SK-N-SH (cell line): ENCODE results near the gene PTPRS. TPM values are rescaled to one million over a fixed set of nuclear protein-coding genes. Genes with fewer than 3 reads are reported as not detected.
A peak's percentile ranks its signal among the peaks of the same experiment; 100 is the strongest.

ENCODE experiments used
- CTCF ChIA-PET: fragments of 300-600, 350-600 bp; formaldehyde crosslinking; extraction: SDS; loops from one replicate; lab custom pipeline; 2021; lab: Yijun Ruan, JAX
- POLR2A ChIA-PET: fragments of 350-600 bp; sonication (Branson Sonifier 250); formaldehyde crosslinking; extraction: SDS; loops from one replicate; lab custom pipeline; 2020; ENCODE audit warnings: antibody characterized with exemption, inconsistent platforms; lab: Yijun Ruan, JAX
- DNase-seq: peaks from one replicate; pipeline ENCODE4 v3.0.0; 2012
- H2AFZ ChIP-seq: fragments of 200-600 bp; sonication (generic); 2 replicates; pipeline ENCODE4 v1.8.1; 2016; ENCODE audit warnings: antibody characterized with exemption, mild to moderate bottlenecking, low read depth
- H3F3A ChIP-seq: fragments of 200-600 bp; sonication (generic); replicated peaks from 2 replicates; pipeline ENCODE3; 2016; ENCODE audit warnings: antibody characterized with exemption, mild to moderate bottlenecking; ENCODE audit not compliant: insufficient read depth
- H3K27ac ChIP-seq, 2 experiments: fragments of 200-500 bp in 1 of 2; fragments of 200-600 bp in 1 of 2; sonication (Bioruptor generic) in 1 of 2; sonication (generic), shearing (Covaris generic) in 1 of 2; 2 replicates each; pipeline versions ENCODE4 v1.5.1 to v1.6.1; 2014 to 2016; ENCODE audit warnings: low read depth in 2 of 2, inconsistent platforms in 1 of 2, low read length in 1 of 2, mild to moderate bottlenecking in 1 of 2, mixed read lengths in 1 of 2
- H3K27me3 ChIP-seq: fragments of 200-600 bp; sonication (generic), shearing (Covaris generic); 2 replicates; pipeline ENCODE4 v1.6.1; 2016; ENCODE audit warnings: mixed run types; ENCODE audit not compliant: insufficient read depth
- H3K36me3 ChIP-seq, 2 experiments: fragments of 200-500 bp in 1 of 2; fragments of 200-600 bp in 1 of 2; sonication (Bioruptor generic) in 1 of 2; sonication (generic) in 1 of 2; replicated peaks in 1 of 2; 2 replicates each; pipeline versions ENCODE3 to v1.5.1; 2014 to 2016; ENCODE audit warnings: low read length in 1 of 2, mild to moderate bottlenecking in 1 of 2; ENCODE audit not compliant: insufficient read depth in 2 of 2, control insufficient read depth in 1 of 2
- H3K4me1 ChIP-seq, 2 experiments: fragments of 200-500 bp in 1 of 2; fragments of 200-600 bp in 1 of 2; sonication (Bioruptor generic) in 1 of 2; sonication (generic), shearing (Covaris generic) in 1 of 2; 2 replicates each; pipeline versions ENCODE4 v1.5.1 to v1.6.1; 2014 to 2016; ENCODE audit warnings: low read depth in 1 of 2, low read length in 1 of 2, mixed run types in 1 of 2; ENCODE audit not compliant: insufficient read depth in 2 of 2, control insufficient read depth in 1 of 2
- H3K4me2 ChIP-seq: fragments of 200-600 bp; sonication (generic), shearing (Covaris generic); 2 replicates; pipeline ENCODE4 v1.6.1; 2017; ENCODE audit warnings: mixed run types
- H3K4me3 ChIP-seq, 2 experiments: fragments of 200-500 bp in 1 of 2; fragments of 200-600 bp in 1 of 2; sonication (Bioruptor generic) in 1 of 2; sonication (generic), shearing (Covaris generic) in 1 of 2; 2 replicates each; pipeline versions ENCODE4 v1.5.1 to v1.8.1; 2014 to 2016; ENCODE audit warnings: low read depth in 2 of 2, inconsistent platforms in 1 of 2, low read length in 1 of 2, mild to moderate bottlenecking in 1 of 2, mixed read lengths in 1 of 2, moderate library complexity in 1 of 2
- H3K79me2 ChIP-seq: fragments of 200-600 bp; sonication (generic); 2 replicates; pipeline ENCODE4 v1.8.1; 2017; ENCODE audit warnings: mild to moderate bottlenecking; ENCODE audit not compliant: insufficient read depth
- H3K9ac ChIP-seq: fragments of 200-600 bp; sonication (generic); 2 replicates; pipeline ENCODE4 v1.6.1; 2017; ENCODE audit warnings: mixed run types
- H3K9me2 ChIP-seq: fragments of 200-600 bp; sonication (generic); 2 replicates; pipeline ENCODE4 v1.6.1; 2017; ENCODE audit warnings: mixed run types
- H3K9me3 ChIP-seq: fragments of 200-600 bp; sonication (generic); 2 replicates; pipeline ENCODE4 v1.6.1; 2017; ENCODE audit warnings: mixed run types, mild to moderate bottlenecking, moderate library complexity
- H4K20me1 ChIP-seq: fragments of 200-600 bp; sonication (generic); 2 replicates; pipeline ENCODE4 v1.6.1; 2017; ENCODE audit warnings: mild to moderate bottlenecking, mixed run types; ENCODE audit not compliant: insufficient read depth
- CTCF ChIP-seq: fragments of 200-600 bp; sonication (generic); IDR thresholded peaks from 2 replicates; pipeline ENCODE4 v1.6.1; 2017; ENCODE audit warnings: antibody characterized with exemption, mild to moderate bottlenecking, moderate library complexity
- EP300 ChIP-seq, 2 experiments: IDR thresholded peaks; 2 replicates each; pipeline versions ENCODE4 v1.4.0 to v1.6.1; 2012; ENCODE audit warnings: borderline replicate concordance in 1 of 2, low read depth in 1 of 2, low read length in 1 of 2
- FOSL2 ChIP-seq: IDR thresholded peaks from 2 replicates; pipeline ENCODE4 v1.4.0; 2012; ENCODE audit warnings: low read depth, mild to moderate bottlenecking, moderate library complexity, borderline replicate concordance
- FOXJ3 ChIP-seq: sonication (generic); formaldehyde crosslinking; IDR thresholded peaks from 2 replicates; pipeline ENCODE4 v1.5.1; 2020; ENCODE audit warnings: mild to moderate bottlenecking, missing genetic modification reagents
- GATA2 ChIP-seq: sonication (generic); formaldehyde crosslinking; IDR thresholded peaks from 2 replicates; pipeline ENCODE4 v1.5.0; 2020; ENCODE audit warnings: mild to moderate bottlenecking, missing genetic modification reagents
- JUND ChIP-seq: IDR thresholded peaks from 2 replicates; pipeline ENCODE4 v1.4.0; 2012
- PBX3 ChIP-seq: IDR thresholded peaks from 2 replicates; pipeline ENCODE4; 2012
- RCOR1 ChIP-seq: fragments of 150-350 bp; IDR thresholded peaks from 2 replicates; pipeline ENCODE4 v1.6.1; 2017; ENCODE audit warnings: antibody characterized with exemption, low read length
- RFX5 ChIP-seq: IDR thresholded peaks from 2 replicates; pipeline ENCODE4 v1.6.1; 2012; ENCODE audit warnings: mild to moderate bottlenecking, improper control_type of control experiment, low read length
- RXRA ChIP-seq: IDR thresholded peaks from 2 replicates; pipeline ENCODE4 v1.4.0; 2012; ENCODE audit warnings: low read depth, mild to moderate bottlenecking, borderline replicate concordance
- SMC3 ChIP-seq: IDR thresholded peaks from 2 replicates; pipeline ENCODE4 v1.6.1; 2012; ENCODE audit warnings: low read depth, low read length, improper control_type of control experiment
- TEAD4 ChIP-seq: IDR thresholded peaks from 2 replicates; pipeline ENCODE4 v1.4.0; 2012; ENCODE audit warnings: mild to moderate bottlenecking, borderline replicate concordance; ENCODE audit not compliant: insufficient read depth
- WGBS: methylation state at CpG from one replicate; pipeline ENCODE4 v1.1.6; 2017; ENCODE audit warnings: low lambda C conversion rate; 5-methylcytosine and 5-hydroxymethylcytosine counted together
- polyA plus RNA-seq, 3 experiments: library from polyadenylated mRNA; depleted of rRNA; stranded (reverse); fragments of >200 nt; gene quantifications; 2 replicates each; pipeline ENCODE4 v1.2.3, GENCODE V29; 2012

Gene PTPRS
- polyA plus RNA-seq, 1 of the 3 experiments (the other 2 are of a cell fraction), result 91.0 TPM

GRCh38 chr19:5339950-5340636 is 519 bp downstream of the PTPRS start:
- Histone ChIP-seq H3F3A (no peaks in the 10 kb centered on the region), H3K9me3 (no peaks in the 10 kb centered on the region), H3K9ac (peak overlapping the region; percentile 76; the same call in 1 of the 2 replicates), H3K36me3 (no peaks in the 10 kb centered on the region), H2AFZ (peak overlapping the region; percentile 93), H3K27ac (peak overlapping the region; percentile 70 to 89), H3K4me1 (peaks cover 3 to 8% of the 10 kb centered on the region in 2 experiments; a peak in 2 of 4 replicates), H3K79me2 (peaks cover 8% of the 10 kb centered on the region; the same call in 1 of the 2 replicates), H3K4me2 (peak overlapping the region; percentile 98), H3K27me3 (no peaks in the 10 kb centered on the region), H4K20me1 (peaks cover 15% of the 10 kb centered on the region; the same call in 1 of the 2 replicates), H3K4me3 (peak overlapping the region; percentile 83 to 88), H3K9me2 (no peaks in the 10 kb centered on the region)
- TF ChIP-seq CTCF (peak; percentile 40; the same call in 1 of the 2 replicates), RXRA (no peak)
- POLR2A ChIA-PET, result interaction anchor here (0.7 to 2.4 kb wide), 4 partner anchors 31 to 1747 kb away, joined by 3 to 15 read pairs (median 3); no protein-coding TSS in a partner anchor
- 7% methylated on average over 9 of the region's 73 CpGs for WGBS
- DNase-seq, result peak; percentile 87
- CTCF ChIA-PET, result interaction anchor here (0.8 to 2.1 kb wide), 8 partner anchors 11 to 301 kb away, joined by 3 to 4 read pairs (median 3); no protein-coding TSS in a partner anchor

- Histone ChIP-seq H3K9ac (peak overlapping the region; percentile 76; the same call in 1 of the 2 replicates), H3K4me3 (peak overlapping the region; percentile 83 to 88), H3K4me1 (peaks cover 3 to 8% of the 10 kb centered on the region in 2 experiments; a peak in 2 of 4 replicates), H3K36me3 (no peaks in the 10 kb centered on the region), H3K27me3 (no peaks in the 10 kb centered on the region), H4K20me1 (peaks cover 20% of the 10 kb centered on the region), H3K9me2 (no peaks in the 10 kb centered on the region), H3K27ac (peak overlapping the region in 1 of 2 experiments; percentile 89; a peak in 1 of 4 replicates), H3K4me2 (peak overlapping the region; percentile 98), H2AFZ (peak overlapping the region; percentile 72; the same call in 1 of the 2 replicates), H3F3A (no peaks in the 10 kb centered on the region), H3K79me2 (peaks cover 8% of the 10 kb centered on the region; the same call in 1 of the 2 replicates), H3K9me3 (no peaks in the 10 kb centered on the region)
- POLR2A ChIA-PET, result interaction anchor here (0.7 to 2.4 kb wide), 2 partner anchors 31 to 35 kb away, joined by 3 to 15 read pairs; no protein-coding TSS in a partner anchor
- CTCF ChIA-PET, result interaction anchor here (0.8 to 1.5 kb wide), 5 partner anchors 8 to 291 kb away, joined by 3 to 4 read pairs (median 3); no protein-coding TSS in a partner anchor
- WGBS, result 12% methylated on average over 21 of the region's 39 CpGs
- TF ChIP-seq EP300 (IDR thresholded peaks at IDR 0.05; ENCODE audit: borderline replicate concordance in 1 of 2, low read depth in 1 of 2, low read length in 1 of 2) (no peak), TEAD4 (no peak), FOSL2 (no peak), FOXJ3 (CRISPR knock-in tag) (no peak), SMC3 (no peak), GATA2 (CRISPR knock-in tag) (no peak), RCOR1 (no peak), RFX5 (no peak), JUND (no peak), PBX3 (no peak)
- peak; percentile 79 for DNase-seq
Observed at GRCh38 chr19:5339198-5339949, 1.2 kb downstream of the PTPRS start.
